Activated T-helper 9 cell treated with anti-CD3 and anti-CD28 coated beads, Interleukin-2, amount 50 U/mL, for 16 hours (primary cell): Measurements from ENCODE around the gene SRGAP2.
"Not testable (repeated sequence)": the region's sequence is repeated elsewhere in the genome, so short reads cannot be mapped to it uniquely, and the experiment has no call there.

Source experiments
- DNase-seq: peaks from one replicate; pipeline ENCODE4 v3.0.0-alpha.2; 2020; ENCODE audit warnings: low read depth

The SRGAP2 gene

GRCh38 chr1:206205569-206205968 is 2.2 kb downstream of the SRGAP2 start:
- DNase-seq = peak; percentile 3

GRCh38 chr1:206210802-206211201 is 7.5 kb downstream of the SRGAP2 start:
- not testable (repeated sequence) for DNase-seq

GRCh38 chr1:206215600-206216392 is 12.5 kb downstream of the SRGAP2 start:
- DNase-seq = not testable (repeated sequence)

GRCh38 chr1:206218285-206218684 is 14.9 kb downstream of the SRGAP2 start:
- not testable (repeated sequence) for DNase-seq

GRCh38 chr1:206218765-206219164 is 15.4 kb downstream of the SRGAP2 start:
- DNase-seq = not testable (repeated sequence)

GRCh38 chr1:206219514-206220331 is 16.4 kb downstream of the SRGAP2 start:
- DNase-seq = not testable (repeated sequence)

- not testable (repeated sequence) for DNase-seq
These were observed 17.1 kb downstream of the SRGAP2 start for GRCh38 chr1:206220332-206221000.

- not testable (repeated sequence) for DNase-seq
These were observed 18.2 kb downstream of the SRGAP2 start for GRCh38 chr1:206221585-206221984.

GRCh38 chr1:206224190-206224776 is 20.9 kb downstream of the SRGAP2 start:
- DNase-seq = not testable (repeated sequence)

GRCh38 chr1:206225386-206225785 is 22.0 kb downstream of the SRGAP2 start:
- not testable (repeated sequence) for DNase-seq

GRCh38 chr1:206226886-206227285 is 23.5 kb downstream of the SRGAP2 start:
- not testable (repeated sequence) for DNase-seq

GRCh38 chr1:206229286-206229685 is 25.9 kb downstream of the SRGAP2 start:
- not testable (repeated sequence) for DNase-seq

- not testable (repeated sequence) for DNase-seq
These were observed 28.6 kb downstream of the SRGAP2 start for GRCh38 chr1:206231989-206232388.

GRCh38 chr1:206232970-206233645 is 29.8 kb downstream of the SRGAP2 start:
- not testable (repeated sequence) for DNase-seq

- DNase-seq = not testable (repeated sequence)
These were observed 31.0 kb downstream of the SRGAP2 start for GRCh38 chr1:206234189-206234916.

- not testable (repeated sequence) for DNase-seq
These were observed 31.8 kb downstream of the SRGAP2 start for GRCh38 chr1:206235190-206235589.

GRCh38 chr1:206240288-206240687 is 36.9 kb downstream of the SRGAP2 start:
- not testable (repeated sequence) for DNase-seq

GRCh38 chr1:206243335-206243734 is 40.0 kb downstream of the SRGAP2 start:
- DNase-seq = not testable (repeated sequence)

- DNase-seq = not testable (repeated sequence)
These were observed 42.1 kb downstream of the SRGAP2 start for GRCh38 chr1:206245479-206245878.

- not testable (repeated sequence) for DNase-seq
These were observed 43.0 kb downstream of the SRGAP2 start for GRCh38 chr1:206246129-206246886.
